Right kidney (tissue), 1 donor: ENCODE measurements around the gene HSPB7.

Experiments
- DNase-seq: peaks from one replicate; pipeline ENCODE4 v3.0.0-alpha.2; 2016

HSPB7 gene

GRCh38 chr1:15975805-15976680, 41.8 kb downstream of the HSPB7 start, which contains the start of gene ZBTB17:
Gene ZBTB17, minus strand, starts transcription at chr1:15976101. Its CDS starts 27,606 bp downstream, at chr1:15948495.
- DNase-seq: peak; percentile 89

- peak; percentile 58 for DNase-seq
Observed at GRCh38 chr1:15975358-15975804, 42.5 kb downstream of the HSPB7 start.

GRCh38 chr1:15974855-15975254, 43.0 kb downstream of the HSPB7 start:
- no peak for DNase-seq

GRCh38 chr1:15973772-15974171, 44.1 kb downstream of the HSPB7 start:
- no peak for DNase-seq

GRCh38 chr1:15972409-15972808, 45.4 kb downstream of the HSPB7 start:
- no peak for DNase-seq

- DNase-seq: no peak
Observed at GRCh38 chr1:15970911-15971310, 46.9 kb downstream of the HSPB7 start.

- no peak for DNase-seq
Observed at GRCh38 chr1:15969321-15969880, 48.4 kb downstream of the HSPB7 start.

- DNase-seq: no peak
Observed at GRCh38 chr1:15968172-15968571, 49.7 kb downstream of the HSPB7 start.

- no peak for DNase-seq
Observed at GRCh38 chr1:15966956-15967344, 50.9 kb downstream of the HSPB7 start.

GRCh38 chr1:15966081-15966955, 51.5 kb downstream of the HSPB7 start:
- DNase-seq: no peak

GRCh38 chr1:15965228-15965767, 52.5 kb downstream of the HSPB7 start:
- DNase-seq: no peak
